Heart left ventricle (tissue), 13 donors: Measurements from ENCODE around the gene PARG.

Source experiments
- POLR2A ChIP-seq, 2 donors: fragments of 450-650 bp; IDR thresholded peaks; one replicate each; pipeline ENCODE4 v1.6.1; 2017; ENCODE audit warnings: antibody characterized with exemption in 2 of 2, mild to moderate bottlenecking in 2 of 2, moderate library complexity in 2 of 2
- TF ChIP-seq, protein P1 (sequence below), 12 donors: fragments of 200-600 bp; sonication (generic) in 4 of 12; IDR thresholded peaks; one replicate each; pipeline versions ENCODE4 v1.5.0 to v1.8.0; 2018 to 2022; ENCODE audit warnings: antibody characterized with exemption in 12 of 12, mild to moderate bottlenecking in 5 of 12
- donor health status: ischemic (EF 13 %, LVEDD 7.1; RV severe dilation, severe dysfunction).
- donor health status: DM: no; HTN: yes; CAD: no.
- donor health status: DM: no; HTN: no; CAD: no.
- donor health status: ischemic (EF 25% LVEDD 6.9; RV normal size, moderate dysfunction).
- donor health status: ischemic (EF 25% LVEDD 5.7; RV mildly dilated, moderate dysfunction).
- donor health status: ischemic (EF 35%, LVEDD 5.7; RV mildly dilated, moderate dysfunction).
- donor health status: nonischemic (EF 11% LVEDD 7.7; RV severe dilation, severe dysfunction).
- donor health status: DM: yes; HTN: yes; CAD: no.
- donor health status: PGD.
- donor health status: ischemic (EF 29% LVEDD 5.4; RV normal size, mild dysfunction).
- donor health status: nonischemic (EF 23%, LVEDD 6.1; RV moderate dilation, normal function).

DNA sequence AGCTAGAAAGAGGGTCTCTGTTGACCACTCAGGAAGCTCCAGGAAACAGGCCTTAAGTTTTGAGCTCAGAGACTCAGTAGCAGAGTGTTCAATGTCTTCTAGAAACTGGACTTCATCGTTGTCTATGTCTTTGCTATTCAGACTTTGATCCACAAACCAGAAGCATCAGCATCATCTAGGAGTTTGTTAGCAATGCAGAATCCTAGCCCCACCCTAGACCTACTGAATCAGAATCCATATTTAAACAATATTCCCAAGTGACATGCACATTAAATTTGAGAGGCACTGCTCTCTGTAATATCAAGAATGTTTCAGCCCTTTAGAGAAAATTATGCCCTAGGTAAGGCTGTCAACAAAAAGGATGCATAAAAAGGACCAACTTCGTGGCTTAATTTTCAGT is 166.8 kb downstream of the PARG start:
- TF ChIP-seq, protein P1, sequence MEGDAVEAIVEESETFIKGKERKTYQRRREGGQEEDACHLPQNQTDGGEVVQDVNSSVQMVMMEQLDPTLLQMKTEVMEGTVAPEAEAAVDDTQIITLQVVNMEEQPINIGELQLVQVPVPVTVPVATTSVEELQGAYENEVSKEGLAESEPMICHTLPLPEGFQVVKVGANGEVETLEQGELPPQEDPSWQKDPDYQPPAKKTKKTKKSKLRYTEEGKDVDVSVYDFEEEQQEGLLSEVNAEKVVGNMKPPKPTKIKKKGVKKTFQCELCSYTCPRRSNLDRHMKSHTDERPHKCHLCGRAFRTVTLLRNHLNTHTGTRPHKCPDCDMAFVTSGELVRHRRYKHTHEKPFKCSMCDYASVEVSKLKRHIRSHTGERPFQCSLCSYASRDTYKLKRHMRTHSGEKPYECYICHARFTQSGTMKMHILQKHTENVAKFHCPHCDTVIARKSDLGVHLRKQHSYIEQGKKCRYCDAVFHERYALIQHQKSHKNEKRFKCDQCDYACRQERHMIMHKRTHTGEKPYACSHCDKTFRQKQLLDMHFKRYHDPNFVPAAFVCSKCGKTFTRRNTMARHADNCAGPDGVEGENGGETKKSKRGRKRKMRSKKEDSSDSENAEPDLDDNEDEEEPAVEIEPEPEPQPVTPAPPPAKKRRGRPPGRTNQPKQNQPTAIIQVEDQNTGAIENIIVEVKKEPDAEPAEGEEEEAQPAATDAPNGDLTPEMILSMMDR (IDR thresholded peaks at IDR 0.05), result no peak
- no peak for TF ChIP-seq POLR2A (IDR thresholded peaks at IDR 0.05)
